T-helper 2 cell treated with Interferon-gamma antibody and Interleukin-4, amounts not matched to agents 100 ng/mL and 5 ng/mL, for 36 hours (primary cell): ENCODE data around the gene PYGB. TPM values are rescaled to one million over a fixed set of nuclear protein-coding genes. Genes with fewer than 3 reads are reported as not detected.

Experiments
- intact Hi-C: fragments of 100-400 bp; cut with micrococcal nuclease; formaldehyde crosslinking; loops from one replicate; pipeline ENCODE4 v1.15.1; 2023
- total RNA-seq: library from RNA; stranded (reverse); gene quantifications from 2 replicates; pipeline ENCODE4 v1.2.3, GENCODE V29; 2022

The PYGB gene
- total RNA-seq, 1 donor from 2014 or later, result 32.3 TPM

- intact Hi-C loops, result loop anchor here (1.0 to 5.0 kb wide), 3 partner anchors 52 to 450 kb away; partner anchors contain the start of genes ACSS1, ENTPD6 and ZNF337
Measured at GRCh38 chr20:25247000-25247517, 826 bp upstream of the PYGB start.

- intact Hi-C loops, result loop anchor here (1.0 to 5.0 kb wide), 3 partner anchors 52 to 450 kb away; partner anchors contain the start of genes ACSS1, ENTPD6 and ZNF337
Measured at GRCh38 chr20:25247518-25247955, 348 bp upstream of the PYGB start.

DNA sequence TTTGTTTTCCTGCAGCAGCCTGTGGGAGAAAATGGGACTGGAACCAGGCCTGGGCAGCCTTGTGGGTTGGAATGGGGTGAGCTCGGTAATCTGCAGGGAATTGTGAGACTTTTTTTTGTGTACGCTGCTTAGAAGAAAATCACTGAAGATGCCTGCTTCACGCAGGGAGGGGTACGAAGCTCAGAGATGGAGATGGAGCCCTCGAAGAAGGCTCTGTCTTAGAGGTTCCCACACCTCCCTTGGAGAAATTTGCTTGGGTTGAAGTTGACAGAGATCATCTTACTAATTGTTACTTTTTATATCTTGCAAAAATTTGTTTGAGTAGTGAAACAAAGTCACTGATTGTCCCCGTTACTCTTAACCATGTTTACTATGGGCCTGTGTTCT is 894 bp downstream of the PYGB start:
- intact Hi-C loops, result loop anchor here (1.0 to 5.0 kb wide), 4 partner anchors 142 to 449 kb away; partner anchors contain the start of genes ABHD12, ACSS1, APMAP and ZNF337

DNA sequence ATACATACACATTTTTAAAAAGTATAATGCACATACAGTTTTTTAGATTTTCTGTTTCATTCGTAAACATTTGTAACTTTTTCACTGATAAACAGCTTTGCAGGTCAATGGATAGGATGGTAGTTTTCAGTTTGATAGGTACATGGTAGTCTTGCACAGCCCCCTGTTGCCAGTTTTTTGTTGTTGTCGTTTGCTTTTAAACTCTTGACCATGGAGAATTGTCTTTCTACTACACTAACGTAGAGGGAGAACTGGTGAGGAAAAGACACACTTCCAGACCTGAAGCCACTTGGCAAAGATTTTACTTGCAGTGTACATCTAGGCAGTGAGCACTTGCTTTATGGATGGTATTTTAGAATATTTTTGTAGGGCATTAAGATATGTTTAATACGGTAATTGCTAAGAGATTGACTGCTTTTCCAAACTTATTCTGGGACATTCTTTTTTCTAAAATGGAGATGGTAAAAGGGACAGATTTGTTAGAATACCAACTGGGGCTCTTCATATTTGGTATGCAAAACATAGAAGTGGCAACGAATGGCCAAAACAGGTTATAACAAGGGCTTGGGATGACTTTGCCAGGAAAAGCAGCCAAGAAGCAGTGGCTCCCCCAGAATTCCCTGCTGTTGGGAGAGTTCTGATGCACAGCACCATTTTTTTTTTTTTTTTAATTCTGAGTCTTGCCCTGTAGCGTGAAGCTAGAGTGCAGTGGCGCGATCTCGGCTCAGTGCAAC is 1.5 kb downstream of the PYGB start:
- intact Hi-C loops, result loop anchor here (5.0 kb wide), 2 partner anchors 192 to 448 kb away; partner anchors contain the start of genes ACSS1 and ZNF337

- intact Hi-C loops, result no loop called here
Measured at GRCh38 chr20:25250508-25250907, 2.6 kb downstream of the PYGB start.

- intact Hi-C loops, result no loop called here
Measured at GRCh38 chr20:25251019-25251418, 3.1 kb downstream of the PYGB start.

DNA sequence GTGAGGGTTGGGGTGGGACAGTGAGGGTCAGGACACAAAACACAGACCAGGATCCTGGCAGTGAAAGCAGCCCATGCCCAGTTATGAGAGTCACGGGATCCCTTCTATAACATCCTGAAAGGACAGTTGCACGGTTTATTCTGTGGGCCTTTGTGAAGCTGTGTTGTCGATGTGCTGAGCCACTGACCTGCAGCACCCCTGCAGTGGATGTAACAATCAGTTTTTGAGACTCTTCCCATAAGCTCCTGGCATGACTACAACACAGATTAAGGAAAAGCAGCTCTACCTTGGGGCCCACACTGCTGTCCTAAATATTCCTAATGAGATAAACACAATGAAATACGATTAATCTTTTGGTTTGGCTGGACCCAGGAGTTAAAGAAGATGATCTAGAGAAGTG is 3.7 kb downstream of the PYGB start:
- intact Hi-C loops, result no loop called here

- intact Hi-C loops, result no loop called here
Measured at GRCh38 chr20:25252230-25252651, 4.4 kb downstream of the PYGB start.

- intact Hi-C loops, result no loop called here
Measured at GRCh38 chr20:25252686-25253421, 5.0 kb downstream of the PYGB start.

GRCh38 chr20:25253606-25254275 is 5.9 kb downstream of the PYGB start:
- intact Hi-C loops, result no loop called here

DNA sequence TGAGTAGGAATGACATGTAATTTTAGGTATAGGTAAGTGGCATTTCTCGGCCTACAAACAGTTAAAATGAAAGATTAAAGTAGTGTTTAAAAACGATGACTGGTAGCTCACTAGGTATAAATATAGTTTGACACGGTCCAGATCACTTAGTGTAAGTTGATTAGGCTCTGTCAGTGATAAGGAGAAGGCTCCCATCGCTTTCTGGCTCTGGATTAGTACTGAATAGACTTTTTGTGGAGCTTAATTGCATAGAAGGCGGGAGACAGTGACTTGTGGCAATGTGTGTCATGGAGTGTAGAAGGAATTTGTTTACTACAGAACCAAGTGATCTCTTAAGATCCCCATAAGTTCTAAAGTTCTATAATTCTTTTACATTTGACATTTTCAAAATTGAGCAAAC is 6.7 kb downstream of the PYGB start:
- intact Hi-C loops, result no loop called here

GRCh38 chr20:25254986-25255680 is 7.2 kb downstream of the PYGB start:
- intact Hi-C loops, result no loop called here

GRCh38 chr20:25256226-25256859 is 8.5 kb downstream of the PYGB start:
- intact Hi-C loops, result no loop called here

GRCh38 chr20:25257130-25257529 is 9.2 kb downstream of the PYGB start:
- intact Hi-C loops, result no loop called here

DNA sequence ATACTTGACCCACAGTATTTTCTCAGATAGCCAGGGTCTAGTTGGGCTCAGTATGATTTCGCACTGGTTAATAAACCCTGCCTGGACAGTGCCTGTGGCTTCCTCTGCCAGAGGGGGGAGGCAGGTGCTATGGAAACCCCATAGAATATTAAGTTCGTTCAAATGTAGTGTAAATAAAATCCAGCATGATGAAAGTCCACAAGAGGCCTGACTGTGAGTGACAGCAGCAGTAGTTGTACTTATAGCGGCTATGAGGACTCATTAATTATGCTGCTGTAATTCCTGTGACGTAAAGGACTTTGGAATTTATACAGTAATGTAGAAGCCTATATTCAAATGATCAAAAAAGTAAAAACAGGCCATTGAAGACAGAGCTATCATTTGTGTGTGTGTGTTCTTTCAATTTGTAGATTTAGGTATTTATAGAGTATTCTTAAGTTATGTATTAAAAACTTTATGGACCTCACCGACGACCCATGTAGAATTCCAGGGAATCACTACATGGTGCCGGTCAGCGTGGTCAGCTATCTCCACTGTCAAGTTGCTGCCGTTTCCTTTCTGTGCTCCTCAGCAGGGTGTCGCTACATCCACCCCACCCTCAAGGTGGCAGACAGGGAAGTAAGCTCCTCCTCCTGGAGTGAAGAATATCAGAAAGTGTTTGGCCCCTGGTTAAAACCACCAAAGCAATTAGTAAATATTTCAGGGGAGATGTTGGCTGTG is 10.0 kb downstream of the PYGB start:
- intact Hi-C loops, result no loop called here

DNA sequence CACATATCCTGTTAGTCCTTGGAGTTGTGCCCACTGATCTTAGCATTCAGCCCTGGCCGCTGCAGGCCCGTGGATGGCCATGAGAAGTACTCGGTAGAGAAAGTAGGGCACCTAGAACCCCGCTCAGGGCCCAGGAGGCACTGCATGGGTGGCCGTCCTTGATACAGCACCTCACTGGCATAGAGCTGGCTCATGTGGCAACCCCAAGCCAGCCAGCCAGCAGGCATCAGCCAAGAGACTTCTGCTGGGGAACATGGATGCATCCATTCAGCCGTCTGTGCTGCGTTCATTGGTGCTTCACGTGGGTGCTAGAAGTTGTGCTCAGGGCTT is 10.6 kb downstream of the PYGB start:
- intact Hi-C loops, result no loop called here

DNA sequence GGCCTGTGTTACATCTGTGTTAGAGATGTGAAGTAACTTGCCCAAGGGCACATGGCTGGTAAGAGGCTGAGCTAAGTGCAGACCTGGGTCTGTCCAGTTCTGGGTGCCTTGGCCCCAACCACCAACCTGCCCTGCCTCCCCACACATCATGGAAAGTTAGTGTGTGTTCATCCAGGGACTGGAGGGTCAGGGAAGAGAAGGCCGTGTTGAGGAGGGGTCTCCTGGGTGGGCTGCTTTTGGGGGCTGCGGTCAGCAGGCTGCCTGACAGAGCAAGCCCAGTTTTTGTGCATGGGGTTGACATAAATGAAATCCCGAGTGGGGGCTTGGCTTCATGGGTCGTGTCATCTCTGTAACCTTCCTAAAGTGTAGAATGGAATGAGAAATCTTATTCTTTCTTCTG is 10.9 kb downstream of the PYGB start:
- intact Hi-C loops, result no loop called here

DNA sequence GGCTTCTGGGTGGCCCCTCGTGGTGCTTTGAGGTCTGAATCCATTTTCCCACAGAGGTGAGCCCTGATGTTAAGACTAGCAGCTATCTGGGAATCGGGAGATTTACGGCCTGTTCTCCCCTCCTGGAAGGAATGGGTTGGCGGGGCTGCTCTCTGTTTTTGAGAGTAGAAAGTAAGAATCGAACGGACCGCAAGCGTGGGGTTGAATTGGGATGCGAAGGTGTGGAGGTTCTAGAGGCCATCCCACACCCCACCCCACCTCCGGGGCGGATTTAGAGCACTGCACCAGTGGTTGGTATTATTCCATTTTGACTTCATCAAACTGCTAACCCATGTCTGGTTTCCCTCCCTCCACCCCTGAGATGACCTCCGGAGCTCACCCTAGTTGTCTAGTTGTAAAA is 11.5 kb downstream of the PYGB start:
- intact Hi-C loops, result no loop called here

GRCh38 chr20:25259788-25260254 is 11.9 kb downstream of the PYGB start:
- intact Hi-C loops, result no loop called here
